Mesenchymal stem cell (in vitro differentiated cells and primary cell): ENCODE measurements around the gene APOLD1.

ENCODE experiments used
- DNase-seq: peaks from one replicate; pipeline ENCODE4 v3.0.0-alpha.2; 2013
- H2AFZ ChIP-seq: one replicate; pipeline ENCODE4 v1.6.1; 2013; ENCODE audit warnings: low read depth, mild to moderate bottlenecking, control low read depth, inconsistent platforms, low read length, moderate library complexity
- H2AK5ac ChIP-seq: 2 replicates; pipeline ENCODE4 v1.6.1; 2013; ENCODE audit warnings: low read length, moderate library complexity, mild to moderate bottlenecking, inconsistent platforms; ENCODE audit not compliant: severe bottlenecking
- H2BK120ac ChIP-seq: one replicate; pipeline ENCODE4 v1.6.1; 2013; ENCODE audit warnings: low read depth, mild to moderate bottlenecking, inconsistent platforms, low read length, moderate library complexity
- H2BK12ac ChIP-seq, 2 experiments: one replicate each; pipeline ENCODE4 v1.6.1; 2013; ENCODE audit warnings: inconsistent platforms in 2 of 2, low read length in 2 of 2, mild to moderate bottlenecking in 2 of 2, moderate library complexity in 2 of 2, control low read depth in 1 of 2
- H2BK15ac ChIP-seq: one replicate; pipeline ENCODE4 v1.6.1; 2013; ENCODE audit warnings: mild to moderate bottlenecking, low read depth, inconsistent platforms; ENCODE audit not compliant: poor library complexity, severe bottlenecking
- H2BK5ac ChIP-seq: 2 replicates; pipeline ENCODE4 v1.6.1; 2013; ENCODE audit warnings: low read depth, mild to moderate bottlenecking, low read length, control low read depth, inconsistent platforms; ENCODE audit not compliant: poor library complexity, severe bottlenecking
- H3K14ac ChIP-seq, 2 experiments: one replicate each; pipeline ENCODE4 v1.6.1; 2013; ENCODE audit warnings: inconsistent platforms in 2 of 2, low read length in 2 of 2, control low read depth in 1 of 2, mild to moderate bottlenecking in 1 of 2, moderate library complexity in 1 of 2
- H3K18ac ChIP-seq, 2 experiments: one replicate each; pipeline ENCODE4 v1.6.1; 2013; ENCODE audit warnings: inconsistent platforms in 2 of 2, low read length in 2 of 2, control low read depth in 1 of 2, low read depth in 1 of 2, mild to moderate bottlenecking in 1 of 2
- H3K23ac ChIP-seq, 2 experiments: one replicate each; pipeline ENCODE4 v1.6.1; 2013; ENCODE audit warnings: inconsistent platforms in 2 of 2, low read length in 2 of 2, mild to moderate bottlenecking in 2 of 2, moderate library complexity in 2 of 2, control low read depth in 1 of 2
- H3K27ac ChIP-seq: 2 replicates; pipeline ENCODE4 v1.5.1; 2013; ENCODE audit warnings: mild to moderate bottlenecking, moderate library complexity, low read length, control low read depth, inconsistent platforms; ENCODE audit not compliant: poor library complexity, severe bottlenecking
- H3K27me3 ChIP-seq, 2 experiments: 2 replicates each; pipeline versions ENCODE4 v1.6.1 to v1.7.0; 2013; ENCODE audit warnings: low read length in 2 of 2, mild to moderate bottlenecking in 2 of 2, moderate library complexity in 2 of 2, control low read depth in 1 of 2, inconsistent platforms in 1 of 2; ENCODE audit not compliant: control insufficient read depth in 1 of 2, insufficient read depth in 1 of 2
- H3K36me3 ChIP-seq, 2 experiments: 2 replicates each; pipeline versions ENCODE4 v1.6.1 to v1.7.0; 2013; ENCODE audit warnings: low read length in 2 of 2, control low read depth in 1 of 2, inconsistent platforms in 1 of 2, low read depth in 1 of 2, mild to moderate bottlenecking in 1 of 2; ENCODE audit not compliant: insufficient read depth in 2 of 2, control insufficient read depth in 1 of 2
- H3K4ac ChIP-seq, 2 experiments: one replicate each; pipeline ENCODE4 v1.6.1; 2013; ENCODE audit warnings: inconsistent platforms in 2 of 2, low read length in 2 of 2, mild to moderate bottlenecking in 2 of 2, moderate library complexity in 2 of 2, control low read depth in 1 of 2, low read depth in 1 of 2
- H3K4me1 ChIP-seq: 2 replicates; pipeline ENCODE4 v1.6.1; 2013; ENCODE audit warnings: low read depth, low read length, control low read depth; ENCODE audit not compliant: control insufficient read depth, insufficient read depth
- H3K4me2 ChIP-seq: 2 replicates; pipeline ENCODE4 v1.6.1; 2013; ENCODE audit warnings: low read length, mild to moderate bottlenecking, inconsistent platforms; ENCODE audit not compliant: poor library complexity, severe bottlenecking
- H3K4me3 ChIP-seq, 2 experiments: 2 replicates each; pipeline versions ENCODE4 v1.5.1 to v1.7.0; 2013; ENCODE audit warnings: low read length in 2 of 2, mild to moderate bottlenecking in 2 of 2, control low read depth in 1 of 2, low read depth in 1 of 2; ENCODE audit not compliant: insufficient read depth in 1 of 2
- H3K79me1 ChIP-seq: replicated peaks from 2 replicates; pipeline ENCODE4 v1.6.1; 2013; ENCODE audit warnings: mild to moderate bottlenecking, control low read depth, low read length, inconsistent platforms; ENCODE audit not compliant: poor library complexity, severe bottlenecking
- H3K9ac ChIP-seq: 2 replicates; pipeline ENCODE4 v1.7.0; 2013; ENCODE audit warnings: mild to moderate bottlenecking, low read length, moderate library complexity
- H3K9me3 ChIP-seq: 2 replicates; pipeline ENCODE4 v1.7.0; 2013; ENCODE audit warnings: mild to moderate bottlenecking, low read length; ENCODE audit not compliant: control insufficient read depth
- H4K8ac ChIP-seq: one replicate; pipeline ENCODE4 v1.6.1; 2013; ENCODE audit warnings: inconsistent platforms, mild to moderate bottlenecking, low read length, moderate library complexity
- H4K91ac ChIP-seq: one replicate; pipeline ENCODE4 v1.6.1; 2013; ENCODE audit warnings: mild to moderate bottlenecking, low read length, inconsistent platforms
- WGBS: methylation state at CpG from one replicate; pipeline ENCODE4 v1.1.7; 2013; ENCODE audit warnings: mixed read lengths; 5-methylcytosine and 5-hydroxymethylcytosine counted together

APOLD1 gene

DNA sequence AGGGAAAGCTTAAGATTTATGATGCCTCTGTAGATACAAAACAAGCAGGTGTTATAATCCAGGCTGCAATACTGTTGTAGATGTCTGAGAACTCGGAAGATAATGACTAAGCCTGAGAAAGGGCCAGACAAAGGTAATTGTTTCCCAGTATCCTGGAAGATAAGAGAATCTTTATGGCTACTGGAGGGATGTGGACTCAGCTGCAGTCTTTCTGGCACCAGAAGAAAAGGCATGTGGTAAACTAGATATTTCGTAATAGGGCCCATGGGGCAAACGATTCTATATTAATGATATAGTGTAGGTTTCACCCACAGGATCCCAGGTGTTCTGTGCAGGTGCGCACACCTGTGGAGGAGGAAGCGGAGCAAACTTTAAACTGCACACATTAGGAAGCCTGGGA is 9.2 kb upstream of the APOLD1 start:
- no peak overlapping the region for H2AFZ ChIP-seq
- no peak overlapping the region for H2BK15ac ChIP-seq
- H3K4ac ChIP-seq: no peak overlapping the region
- no peak overlapping the region for H3K27ac ChIP-seq
- no peak overlapping the region for H4K91ac ChIP-seq
- H3K4me3 ChIP-seq: no peak overlapping the region
- 80% methylated on average over 5 of the region's 5 CpGs for WGBS
- H3K4me2 ChIP-seq: no peak overlapping the region
- H3K23ac ChIP-seq: no peak overlapping the region
- H2AK5ac ChIP-seq: no peak overlapping the region
- H3K9me3 ChIP-seq: no peaks in the 10 kb centered on the region
- H3K36me3 ChIP-seq: no peaks in the 10 kb centered on the region
- DNase-seq: no peak
- no peak overlapping the region for H3K18ac ChIP-seq
- no peak overlapping the region for H3K14ac ChIP-seq
- no peak overlapping the region for H4K8ac ChIP-seq
- no peak overlapping the region for H2BK120ac ChIP-seq
- H3K4me1 ChIP-seq: peaks cover 4% of the 10 kb centered on the region
- no peak overlapping the region for H2BK12ac ChIP-seq
- H3K27me3 ChIP-seq: no peaks in the 10 kb centered on the region
- no peak overlapping the region for H2BK5ac ChIP-seq
- no peak overlapping the region for H3K9ac ChIP-seq
- no peaks in the 10 kb centered on the region for H3K79me1 ChIP-seq

DNA sequence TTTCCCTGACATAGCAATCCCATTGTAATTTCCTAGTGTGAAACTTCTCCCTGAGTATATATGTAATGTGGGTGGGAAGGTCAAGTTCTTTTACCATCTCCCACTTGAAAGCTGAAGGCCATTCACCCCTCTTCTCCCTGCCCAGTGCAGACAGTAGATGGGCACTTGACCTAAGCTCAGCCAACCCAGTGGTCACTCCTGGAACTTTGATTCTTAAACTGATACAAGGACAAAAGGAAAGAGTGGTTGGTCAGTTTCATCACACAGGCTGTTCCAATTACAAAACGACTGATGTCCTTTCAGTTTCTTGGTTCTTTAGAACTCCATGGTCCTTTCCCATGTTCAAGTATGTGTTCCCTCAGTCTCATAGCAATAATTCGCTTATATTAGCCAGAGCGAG is 8.4 kb upstream of the APOLD1 start:
- peaks cover 4% of the 10 kb centered on the region for H3K4me1 ChIP-seq
- no peak overlapping the region for H3K4me3 ChIP-seq
- H2AK5ac ChIP-seq: no peak overlapping the region
- no peak overlapping the region for H3K9ac ChIP-seq
- H2BK5ac ChIP-seq: no peak overlapping the region
- H3K4me2 ChIP-seq: no peak overlapping the region
- DNase-seq: peak; percentile 17
- H2BK12ac ChIP-seq: no peak overlapping the region
- H3K36me3 ChIP-seq: no peaks in the 10 kb centered on the region
- H2AFZ ChIP-seq: no peak overlapping the region
- no peak overlapping the region for H4K8ac ChIP-seq
- H3K23ac ChIP-seq: no peak overlapping the region
- no peak overlapping the region for H4K91ac ChIP-seq
- no peaks in the 10 kb centered on the region for H3K79me1 ChIP-seq
- H3K27me3 ChIP-seq: no peaks in the 10 kb centered on the region
- H3K14ac ChIP-seq: no peak overlapping the region
- H3K27ac ChIP-seq: no peak overlapping the region
- no peak overlapping the region for H3K18ac ChIP-seq
- H3K4ac ChIP-seq: no peak overlapping the region
- 71% methylated on average over 1 of the region's 3 CpGs for WGBS
- H2BK15ac ChIP-seq: no peak overlapping the region
- H3K9me3 ChIP-seq: no peaks in the 10 kb centered on the region
- no peak overlapping the region for H2BK120ac ChIP-seq

DNA sequence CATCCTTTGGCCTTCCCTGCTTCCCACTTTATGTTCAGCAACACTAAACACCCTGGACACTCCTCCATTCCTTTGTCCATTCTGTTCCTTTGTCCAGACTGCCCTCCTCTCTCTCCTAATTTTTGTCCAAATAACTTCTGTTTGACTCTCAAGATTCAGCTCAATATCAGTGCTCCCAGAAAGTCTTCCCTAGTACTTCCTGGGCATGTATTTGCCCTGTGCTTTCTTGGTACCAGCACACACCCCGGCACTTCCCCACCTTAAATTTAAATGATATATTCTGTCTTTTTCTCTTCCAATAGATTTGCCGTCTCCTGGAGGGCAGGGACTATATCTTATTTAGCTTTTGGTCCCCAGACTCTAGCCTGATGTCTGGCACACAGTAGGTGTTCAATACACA is 6.5 kb upstream of the APOLD1 start:
- Histone ChIP-seq H2AK5ac (peak overlapping the region; percentile 64), H3K27ac (peak overlapping the region; percentile 59)

DNA sequence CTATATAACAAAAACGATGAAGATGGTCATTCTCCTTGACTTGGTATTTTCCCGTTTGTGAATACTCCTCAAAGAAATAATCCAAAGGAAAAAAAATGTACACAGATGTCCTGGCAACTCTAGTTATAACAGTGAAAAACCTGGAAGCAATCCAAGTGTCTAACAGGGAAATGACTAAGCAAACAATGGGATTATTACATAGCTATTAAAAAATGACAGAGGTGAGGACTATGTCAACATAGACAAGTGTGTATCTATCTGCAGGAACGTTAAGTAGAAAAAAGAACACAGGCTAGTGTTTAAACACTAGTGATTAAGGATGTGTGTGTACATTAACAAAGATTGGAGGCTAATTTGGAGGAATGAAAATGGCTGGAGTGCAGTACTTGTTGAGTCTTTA is 5.9 kb upstream of the APOLD1 start:
- Histone ChIP-seq H3K23ac (no peak overlapping the region), H3K4me1 (peaks cover 4% of the 10 kb centered on the region), H3K4ac (no peak overlapping the region), H4K91ac (no peak overlapping the region), H3K18ac (no peak overlapping the region), H3K14ac (no peak overlapping the region), H3K4me3 (no peak overlapping the region), H3K27me3 (no peaks in the 10 kb centered on the region), H3K4me2 (no peak overlapping the region), H2BK5ac (no peak overlapping the region), H2AFZ (no peak overlapping the region), H3K79me1 (no peaks in the 10 kb centered on the region), H4K8ac (no peak overlapping the region), H2AK5ac (no peak overlapping the region), H3K27ac (peak overlapping the region; percentile 66), H3K9ac (peak overlapping the region; percentile 53), H3K9me3 (no peaks in the 10 kb centered on the region), H2BK15ac (no peak overlapping the region), H3K36me3 (no peaks in the 10 kb centered on the region), H2BK120ac (no peak overlapping the region), H2BK12ac (no peak overlapping the region)
- DNase-seq: peak; percentile 81
- 23% methylated on average over 3 of the region's 3 CpGs for WGBS

More for the DNA sequence above, 6.5 kb upstream of the APOLD1 start:
- no peak overlapping the region for H4K91ac ChIP-seq
- no peak overlapping the region for H2AFZ ChIP-seq
- H3K18ac ChIP-seq: no peak overlapping the region
- H2BK120ac ChIP-seq: no peak overlapping the region
- H2BK12ac ChIP-seq: no peak overlapping the region
- no peaks in the 10 kb centered on the region for H3K79me1 ChIP-seq
- H3K4ac ChIP-seq: no peak overlapping the region
- no peak overlapping the region for H3K4me2 ChIP-seq
- no peak overlapping the region for H2BK15ac ChIP-seq
- H3K9me3 ChIP-seq: no peaks in the 10 kb centered on the region
- no peak overlapping the region for H2BK5ac ChIP-seq
- H3K4me1 ChIP-seq: peaks cover 4% of the 10 kb centered on the region
- H3K9ac ChIP-seq: peak overlapping the region; percentile 53
- no peaks in the 10 kb centered on the region for H3K36me3 ChIP-seq
- H4K8ac ChIP-seq: no peak overlapping the region
- H3K4me3 ChIP-seq: no peak overlapping the region
- WGBS: 100% methylated on average over 2 of the region's 2 CpGs
- H3K27me3 ChIP-seq: no peaks in the 10 kb centered on the region
- H3K14ac ChIP-seq: no peak overlapping the region
- no peak for DNase-seq
- H3K23ac ChIP-seq: no peak overlapping the region
